ENCODE measurements around the gene NCDN.
"Not testable (repeated sequence)": the region's sequence is repeated elsewhere in the genome, so short reads cannot be mapped to it uniquely, and the experiment has no call there.

NCDN gene

GRCh38 chr1:35574655-35575415 is 17.2 kb downstream of the NCDN start:
- no peak for DNase-seq (ENCODE audit: insufficient read length, low spot score)
- TF ChIP-seq PAX5 (IDR thresholded peaks at IDR 0.05; ENCODE audit: insufficient read depth, low read length, severe bottlenecking) (no peak), TAF1 (IDR thresholded peaks at IDR 0.05; ENCODE audit: low read depth, low read length) (no peak), POLR2A (IDR thresholded peaks at IDR 0.05; ENCODE audit: low read depth, low read length) (no peak)
- no peak for FAIRE-seq

GRCh38 chr1:35575416-35575958 is 17.9 kb downstream of the NCDN start:
- DNase-seq (ENCODE audit: insufficient read length, low spot score) (no peak), FAIRE-seq (no peak)
- TF ChIP-seq POLR2AphosphoS5 (IDR thresholded peaks at IDR 0.05; ENCODE audit: low read depth, low read length) (no peak), SPI1 (IDR thresholded peaks at IDR 0.05; ENCODE audit: low read depth, low read length) (no peak), POU2F2 (IDR thresholded peaks at IDR 0.05; ENCODE audit: low read depth, low read length) (no peak), TAF1 (IDR thresholded peaks at IDR 0.05; ENCODE audit: low read depth, low read length) (no peak), PAX5 (IDR thresholded peaks at IDR 0.05; ENCODE audit: insufficient read depth, low read length, severe bottlenecking) (no peak), POLR2A (IDR thresholded peaks at IDR 0.05; ENCODE audit: low read depth, low read length) (no peak)

DNA sequence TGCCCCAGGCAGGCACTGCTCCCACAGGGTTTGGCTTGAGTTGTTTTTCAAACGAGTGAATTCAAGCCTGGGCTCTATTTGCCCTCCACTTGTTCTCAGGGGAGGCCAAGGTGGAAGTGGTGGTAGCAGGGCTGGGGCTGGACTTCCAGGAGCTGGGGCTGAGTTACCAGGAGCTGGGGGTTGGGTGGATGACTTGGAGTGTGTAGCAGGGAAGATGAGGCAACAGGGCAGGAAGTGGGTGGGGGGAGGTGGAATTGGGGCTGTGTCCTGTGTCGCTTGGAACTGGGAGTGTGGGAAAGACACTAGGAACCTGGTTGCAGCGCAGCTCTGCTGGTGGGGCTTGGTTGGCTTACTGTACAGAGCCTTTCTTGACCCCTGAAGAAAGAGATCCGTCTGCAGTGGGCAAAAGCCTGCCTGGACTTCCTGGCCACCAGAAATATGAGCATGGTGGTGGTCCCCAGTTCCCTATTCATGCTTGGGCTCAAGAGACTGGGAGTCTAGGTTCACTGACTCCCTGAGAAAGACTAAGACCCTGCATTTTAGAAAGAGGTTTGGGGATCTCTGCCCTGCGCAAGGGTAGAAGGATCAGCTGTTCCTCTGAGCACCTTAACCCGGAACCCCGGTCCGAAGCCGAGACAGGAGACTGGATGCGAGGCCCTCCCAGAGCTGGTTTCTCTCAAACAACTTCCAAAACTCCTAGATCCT is 18.6 kb downstream of the NCDN start:
- DNase-seq (ENCODE audit: insufficient read length, low spot score), result no peak
- TF ChIP-seq POLR2AphosphoS5 (IDR thresholded peaks at IDR 0.05; ENCODE audit: low read depth, low read length), result no peak
- no peak for TF ChIP-seq TAF1 (IDR thresholded peaks at IDR 0.05; ENCODE audit: low read depth, low read length)
- TF ChIP-seq POU2F2 (IDR thresholded peaks at IDR 0.05; ENCODE audit: low read depth, low read length), result no peak
- no peak for TF ChIP-seq PAX5 (IDR thresholded peaks at IDR 0.05; ENCODE audit: insufficient read depth, low read length, severe bottlenecking)
- no peak for TF ChIP-seq POLR2A (IDR thresholded peaks at IDR 0.05; ENCODE audit: low read depth, low read length)
- no peak for TF ChIP-seq SPI1 (IDR thresholded peaks at IDR 0.05; ENCODE audit: low read depth, low read length)
- FAIRE-seq, result no peak

DNA sequence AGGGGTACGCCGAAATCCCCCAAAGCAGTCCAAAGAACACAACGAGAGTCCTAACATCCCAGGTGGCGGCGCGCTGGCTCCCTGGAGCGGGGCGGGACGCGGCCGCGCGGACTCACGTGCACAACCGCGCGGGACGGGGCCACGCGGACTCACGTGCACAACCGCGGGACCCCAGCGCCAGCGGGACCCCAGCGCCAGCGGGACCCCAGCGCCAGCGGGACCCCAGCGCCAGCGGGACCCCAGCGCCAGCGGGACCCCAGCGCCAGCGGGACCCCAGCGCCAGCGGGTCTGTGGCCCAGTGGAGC is 19.1 kb downstream of the NCDN start:
- not testable (repeated sequence) for DNase-seq (ENCODE audit: insufficient read length, low spot score); FAIRE-seq

DNA sequence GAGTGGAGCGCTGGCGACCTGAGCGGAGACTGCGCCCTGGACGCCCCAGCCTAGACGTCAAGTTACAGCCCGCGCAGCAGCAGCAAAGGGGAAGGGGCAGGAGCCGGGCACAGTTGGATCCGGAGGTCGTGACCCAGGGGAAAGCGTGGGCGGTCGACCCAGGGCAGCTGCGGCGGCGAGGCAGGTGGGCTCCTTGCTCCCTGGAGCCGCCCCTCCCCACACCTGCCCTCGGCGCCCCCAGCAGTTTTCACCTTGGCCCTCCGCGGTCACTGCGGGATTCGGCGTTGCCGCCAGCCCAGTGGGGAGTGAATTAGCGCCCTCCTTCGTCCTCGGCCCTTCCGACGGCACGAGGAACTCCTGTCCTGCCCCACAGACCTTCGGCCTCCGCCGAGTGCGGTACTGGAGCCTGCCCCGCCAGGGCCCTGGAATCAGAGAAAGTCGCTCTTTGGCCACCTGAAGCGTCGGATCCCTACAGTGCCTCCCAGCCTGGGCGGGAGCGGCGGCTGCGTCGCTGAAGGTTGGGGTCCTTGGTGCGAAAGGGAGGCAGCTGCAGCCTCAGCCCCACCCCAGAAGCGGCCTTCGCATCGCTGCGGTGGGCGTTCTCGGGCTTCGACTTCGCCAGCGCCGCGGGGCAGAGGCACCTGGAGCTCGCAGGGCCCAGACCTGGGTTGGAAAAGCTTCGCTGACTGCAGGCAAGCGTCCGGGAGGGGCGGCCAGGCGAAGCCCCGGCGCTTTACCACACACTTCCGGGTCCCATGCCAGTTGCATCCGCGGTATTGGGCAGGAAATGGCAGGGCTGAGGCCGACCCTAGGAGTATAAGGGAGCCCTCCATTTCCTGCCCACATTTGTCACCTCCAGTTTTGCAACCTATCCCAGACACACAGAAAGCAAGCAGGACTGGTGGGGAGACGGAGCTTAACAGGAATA is 19.7 kb downstream of the NCDN start:
- peak; percentile 73 for DNase-seq (ENCODE audit: insufficient read length, low spot score)
- TF ChIP-seq POLR2AphosphoS5 (IDR thresholded peaks at IDR 0.05; ENCODE audit: low read depth, low read length), result no peak
- no peak for TF ChIP-seq SPI1 (IDR thresholded peaks at IDR 0.05; ENCODE audit: low read depth, low read length)
- TF ChIP-seq PAX5 (IDR thresholded peaks at IDR 0.05; ENCODE audit: insufficient read depth, low read length, severe bottlenecking), result no peak
- no peak for TF ChIP-seq POLR2A (IDR thresholded peaks at IDR 0.05; ENCODE audit: low read depth, low read length)
- TF ChIP-seq TAF1 (IDR thresholded peaks at IDR 0.05; ENCODE audit: low read depth, low read length), result no peak
- TF ChIP-seq POU2F2 (IDR thresholded peaks at IDR 0.05; ENCODE audit: low read depth, low read length), result no peak
- peak; percentile 93 for FAIRE-seq

DNA sequence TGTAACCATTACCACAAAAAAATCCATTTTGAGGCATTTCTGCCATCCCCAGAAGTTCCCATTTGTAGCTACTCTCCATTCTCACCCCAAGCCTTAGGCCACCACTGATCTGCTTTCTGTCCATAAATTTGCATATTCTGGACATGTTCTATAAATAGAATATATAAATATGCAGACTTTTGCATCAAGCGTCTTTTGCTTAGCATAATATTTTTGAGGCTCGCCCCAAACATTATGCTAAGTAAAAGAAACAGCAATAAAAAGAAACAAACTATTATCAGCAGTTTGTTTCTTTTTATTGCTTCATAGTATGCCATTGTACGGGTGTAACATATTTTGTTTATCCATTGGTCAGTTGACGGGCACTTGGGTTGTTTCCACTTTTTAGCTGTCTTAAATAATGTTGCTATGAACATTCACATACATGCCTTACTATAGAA is 23.4 kb downstream of the NCDN start:
- no peak for FAIRE-seq
- no peak for DNase-seq (ENCODE audit: insufficient read length, low spot score)
- TF ChIP-seq PAX5 (IDR thresholded peaks at IDR 0.05; ENCODE audit: insufficient read depth, low read length, severe bottlenecking) (no peak), SPI1 (IDR thresholded peaks at IDR 0.05; ENCODE audit: low read depth, low read length) (no peak), POLR2AphosphoS5 (IDR thresholded peaks at IDR 0.05; ENCODE audit: low read depth, low read length) (no peak), POU2F2 (IDR thresholded peaks at IDR 0.05; ENCODE audit: low read depth, low read length) (no peak), POLR2A (IDR thresholded peaks at IDR 0.05; ENCODE audit: low read depth, low read length) (no peak), TAF1 (IDR thresholded peaks at IDR 0.05; ENCODE audit: low read depth, low read length) (no peak)

DNA sequence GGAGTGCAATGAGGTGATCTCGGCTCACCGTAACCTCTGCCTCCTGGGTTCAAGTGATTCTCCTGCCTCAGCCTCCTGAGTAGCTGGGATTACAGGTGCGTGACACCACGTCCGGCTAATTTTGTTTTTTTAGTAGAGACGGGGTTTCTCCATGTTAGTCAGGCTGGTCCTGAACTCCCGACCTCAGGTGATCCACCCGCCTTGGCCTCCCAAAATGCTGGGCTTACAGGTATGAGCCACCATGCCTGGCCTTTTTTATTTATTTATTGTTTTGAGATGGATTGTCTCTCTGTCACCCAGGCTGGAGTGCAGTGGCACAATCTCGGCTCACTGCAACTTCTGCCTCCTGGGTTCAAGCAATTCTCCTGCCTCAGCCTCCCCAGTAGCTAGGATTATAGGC is 24.0 kb downstream of the NCDN start:
- DNase-seq (ENCODE audit: insufficient read length, low spot score); FAIRE-seq: not testable (repeated sequence)

GRCh38 chr1:35585281-35585680 is 27.7 kb downstream of the NCDN start:
- FAIRE-seq (no peak), DNase-seq (ENCODE audit: insufficient read length, low spot score) (no peak)
- TF ChIP-seq SPI1 (IDR thresholded peaks at IDR 0.05; ENCODE audit: low read depth, low read length) (no peak), POLR2AphosphoS5 (IDR thresholded peaks at IDR 0.05; ENCODE audit: low read depth, low read length) (no peak), TAF1 (IDR thresholded peaks at IDR 0.05; ENCODE audit: low read depth, low read length) (no peak), POLR2A (IDR thresholded peaks at IDR 0.05; ENCODE audit: low read depth, low read length) (no peak), PAX5 (IDR thresholded peaks at IDR 0.05; ENCODE audit: insufficient read depth, low read length, severe bottlenecking) (no peak), POU2F2 (IDR thresholded peaks at IDR 0.05; ENCODE audit: low read depth, low read length) (no peak)

- DNase-seq (ENCODE audit: insufficient read length, low spot score); FAIRE-seq: not testable (repeated sequence)
Observed at GRCh38 chr1:35585805-35586204, 28.2 kb downstream of the NCDN start.

DNA sequence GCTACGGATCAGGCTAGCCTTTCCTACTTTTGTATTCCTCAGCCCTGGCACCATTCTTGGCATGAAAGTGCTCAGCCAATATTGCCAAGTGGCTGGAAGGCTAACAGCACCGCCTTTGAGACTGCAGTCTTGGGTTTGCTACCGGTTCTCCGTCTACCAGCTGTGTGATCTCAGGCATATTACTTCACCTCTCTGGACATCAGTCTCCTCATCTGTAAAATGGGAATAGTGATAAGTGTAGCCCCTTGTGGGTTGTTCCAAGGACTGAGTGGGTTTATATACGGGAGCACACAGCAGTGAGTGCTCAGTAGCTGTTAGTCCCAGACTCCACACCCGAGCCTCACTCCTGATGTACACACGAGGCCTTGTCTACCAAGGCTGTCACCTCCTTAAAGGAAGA is 29.2 kb downstream of the NCDN start:
- TF ChIP-seq TAF1 (IDR thresholded peaks at IDR 0.05; ENCODE audit: low read depth, low read length) (no peak), POLR2AphosphoS5 (IDR thresholded peaks at IDR 0.05; ENCODE audit: low read depth, low read length) (no peak), SPI1 (IDR thresholded peaks at IDR 0.05; ENCODE audit: low read depth, low read length) (no peak), POU2F2 (IDR thresholded peaks at IDR 0.05; ENCODE audit: low read depth, low read length) (no peak), POLR2A (IDR thresholded peaks at IDR 0.05; ENCODE audit: low read depth, low read length) (no peak), PAX5 (IDR thresholded peaks at IDR 0.05; ENCODE audit: insufficient read depth, low read length, severe bottlenecking) (no peak)
- no peak for FAIRE-seq
- no peak for DNase-seq (ENCODE audit: insufficient read length, low spot score)
